Measurements from ENCODE around the gene MIP.
"Not testable (repeated sequence)": the region's sequence is repeated elsewhere in the genome, so short reads cannot be mapped to it uniquely, and the experiment has no call there.

MIP gene

GRCh38 chr12:56401612-56402011, 52.8 kb downstream of the MIP start:
- DNase-seq: not testable (repeated sequence)

GRCh38 chr12:56401125-56401524, 53.3 kb downstream of the MIP start:
- not testable (repeated sequence) for DNase-seq

All from activated gamma-delta T cell (primary cell).